Measurements from ENCODE around the gene TSPAN11.

TSPAN11 gene

GRCh38 chr12:30962047-30962446 is 35.5 kb downstream of the TSPAN11 start:
- DNase-seq: no peak

GRCh38 chr12:30963709-30964564 is 37.4 kb downstream of the TSPAN11 start:
- DNase-seq: no peak

- DNase-seq: no peak
These were observed 38.5 kb downstream of the TSPAN11 start for GRCh38 chr12:30964896-30965612.

GRCh38 chr12:30965613-30965985 is 39.1 kb downstream of the TSPAN11 start:
- no peak for DNase-seq

GRCh38 chr12:30967026-30967425 is 40.5 kb downstream of the TSPAN11 start:
- no peak for DNase-seq

- DNase-seq: no peak
These were observed 41.7 kb downstream of the TSPAN11 start for GRCh38 chr12:30968211-30968610.

GRCh38 chr12:30969006-30969405 is 42.5 kb downstream of the TSPAN11 start:
- DNase-seq: no peak

GRCh38 chr12:30969606-30970395 is 43.3 kb downstream of the TSPAN11 start:
- no peak for DNase-seq

- no peak for DNase-seq
These were observed 44.1 kb downstream of the TSPAN11 start for GRCh38 chr12:30970559-30971197.

GRCh38 chr12:30972035-30972434 is 45.5 kb downstream of the TSPAN11 start:
- DNase-seq: no peak

GRCh38 chr12:30973175-30973574 is 46.6 kb downstream of the TSPAN11 start:
- no peak for DNase-seq

- DNase-seq: no peak
These were observed 47.3 kb downstream of the TSPAN11 start for GRCh38 chr12:30973830-30974229.

- DNase-seq: no peak
These were observed 48.4 kb downstream of the TSPAN11 start for GRCh38 chr12:30974746-30975500.

- DNase-seq: no peak
These were observed 49.0 kb downstream of the TSPAN11 start for GRCh38 chr12:30975581-30975980.

GRCh38 chr12:30976206-30976605 is 49.7 kb downstream of the TSPAN11 start:
- DNase-seq: no peak

- DNase-seq: no peak
These were observed 50.6 kb downstream of the TSPAN11 start for GRCh38 chr12:30977124-30977523.

GRCh38 chr12:30977537-30978349 is 51.2 kb downstream of the TSPAN11 start:
- DNase-seq: no peak

- no peak for DNase-seq
These were observed 52.1 kb downstream of the TSPAN11 start for GRCh38 chr12:30978639-30979038.

GRCh38 chr12:30979371-30980259 is 53.1 kb downstream of the TSPAN11 start:
- DNase-seq: no peak
